ENCODE measurements around the gene MYBPHL. TPM values are rescaled to one million over a fixed set of nuclear protein-coding genes. Genes with fewer than 3 reads are reported as not detected.
A peak's percentile ranks its signal among the peaks of the same experiment; 100 is the strongest.

Gene MYBPHL
- total and polyA plus RNA-seq, 2 of the 13 experiments (the other 11 are each of a cell fraction or from before 2014, with no cell fraction given), result 3.7 to 3.8 TPM

GRCh38 chr1:109277434-109278204 is 29.2 kb downstream of the MYBPHL start (continued):
- TF ChIP-seq FOXJ3 (CRISPR knock-in tag; IDR thresholded peaks at IDR 0.05; ENCODE audit: borderline replicate concordance) (0 out of 2 replicates have a peak, but pooled peaks have one; percentile 25), ZBTB44 (CRISPR knock-in tag; IDR thresholded peaks at IDR 0.05) (no peak), IRF2 (CRISPR knock-in tag; IDR thresholded peaks at IDR 0.05) (peak; percentile 80; the same call in 1 of the 2 replicates), HIC2 (CRISPR knock-in tag; IDR thresholded peaks at IDR 0.05; ENCODE audit: low read depth) (peak; percentile 59; the same call in 1 of the 2 replicates), HIVEP1 (CRISPR knock-in tag; IDR thresholded peaks at IDR 0.05) (0 out of 2 replicates have a peak, but pooled peaks have one; percentile 52), MAZ (IDR thresholded peaks at IDR 0.05; ENCODE audit: borderline replicate concordance, low read depth, low read length) (no peak), MAZ (CRISPR knock-in tag; IDR thresholded peaks at IDR 0.05; ENCODE audit: low read depth) (peak; percentile 51; the same call in 1 of the 2 replicates), TFDP2 (CRISPR knock-in tag; IDR thresholded peaks at IDR 0.05) (0 out of 2 replicates have a peak, but pooled peaks have one; percentile 40), ZNF207 (IDR thresholded peaks at IDR 0.05; ENCODE audit: borderline replicate concordance) (no peak), XRCC5 (optimal IDR thresholded peaks at IDR 0.05; ENCODE audit: low read length) (peak; percentile 70), ZNF317 (CRISPR knock-in tag; IDR thresholded peaks at IDR 0.05) (peak; percentile 41; the same call in 1 of the 2 replicates), ZNF230 (CRISPR knock-in tag; IDR thresholded peaks at IDR 0.05) (no peak), ZMAT5 (CRISPR knock-in tag; IDR thresholded peaks at IDR 0.05; ENCODE audit: borderline replicate concordance, low read depth) (no peak), HOXA3 (CRISPR knock-in tag; IDR thresholded peaks at IDR 0.05) (peak; percentile 77; the same call in 1 of the 2 replicates), ZNF644 (CRISPR knock-in tag; IDR thresholded peaks at IDR 0.05; ENCODE audit: low read depth) (peak; percentile 70; the same call in 1 of the 2 replicates)
- TF ChIP-seq, protein P1, sequence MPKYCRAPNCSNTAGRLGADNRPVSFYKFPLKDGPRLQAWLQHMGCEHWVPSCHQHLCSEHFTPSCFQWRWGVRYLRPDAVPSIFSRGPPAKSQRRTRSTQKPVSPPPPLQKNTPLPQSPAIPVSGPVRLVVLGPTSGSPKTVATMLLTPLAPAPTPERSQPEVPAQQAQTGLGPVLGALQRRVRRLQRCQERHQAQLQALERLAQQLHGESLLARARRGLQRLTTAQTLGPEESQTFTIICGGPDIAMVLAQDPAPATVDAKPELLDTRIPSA (CRISPR knock-in tag; IDR thresholded peaks at IDR 0.05; ENCODE audit: borderline replicate concordance), result no peak
- TF ChIP-seq, protein P2, sequence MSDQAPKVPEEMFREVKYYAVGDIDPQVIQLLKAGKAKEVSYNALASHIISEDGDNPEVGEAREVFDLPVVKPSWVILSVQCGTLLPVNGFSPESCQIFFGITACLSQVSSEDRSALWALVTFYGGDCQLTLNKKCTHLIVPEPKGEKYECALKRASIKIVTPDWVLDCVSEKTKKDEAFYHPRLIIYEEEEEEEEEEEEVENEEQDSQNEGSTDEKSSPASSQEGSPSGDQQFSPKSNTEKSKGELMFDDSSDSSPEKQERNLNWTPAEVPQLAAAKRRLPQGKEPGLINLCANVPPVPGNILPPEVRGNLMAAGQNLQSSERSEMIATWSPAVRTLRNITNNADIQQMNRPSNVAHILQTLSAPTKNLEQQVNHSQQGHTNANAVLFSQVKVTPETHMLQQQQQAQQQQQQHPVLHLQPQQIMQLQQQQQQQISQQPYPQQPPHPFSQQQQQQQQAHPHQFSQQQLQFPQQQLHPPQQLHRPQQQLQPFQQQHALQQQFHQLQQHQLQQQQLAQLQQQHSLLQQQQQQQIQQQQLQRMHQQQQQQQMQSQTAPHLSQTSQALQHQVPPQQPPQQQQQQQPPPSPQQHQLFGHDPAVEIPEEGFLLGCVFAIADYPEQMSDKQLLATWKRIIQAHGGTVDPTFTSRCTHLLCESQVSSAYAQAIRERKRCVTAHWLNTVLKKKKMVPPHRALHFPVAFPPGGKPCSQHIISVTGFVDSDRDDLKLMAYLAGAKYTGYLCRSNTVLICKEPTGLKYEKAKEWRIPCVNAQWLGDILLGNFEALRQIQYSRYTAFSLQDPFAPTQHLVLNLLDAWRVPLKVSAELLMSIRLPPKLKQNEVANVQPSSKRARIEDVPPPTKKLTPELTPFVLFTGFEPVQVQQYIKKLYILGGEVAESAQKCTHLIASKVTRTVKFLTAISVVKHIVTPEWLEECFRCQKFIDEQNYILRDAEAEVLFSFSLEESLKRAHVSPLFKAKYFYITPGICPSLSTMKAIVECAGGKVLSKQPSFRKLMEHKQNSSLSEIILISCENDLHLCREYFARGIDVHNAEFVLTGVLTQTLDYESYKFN (CRISPR knock-in tag; conservative IDR thresholded peaks at IDR 0.05), result peak; percentile 53
- TF ChIP-seq, protein P3, sequence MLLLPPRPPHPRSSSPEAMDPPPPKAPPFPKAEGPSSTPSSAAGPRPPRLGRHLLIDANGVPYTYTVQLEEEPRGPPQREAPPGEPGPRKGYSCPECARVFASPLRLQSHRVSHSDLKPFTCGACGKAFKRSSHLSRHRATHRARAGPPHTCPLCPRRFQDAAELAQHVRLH (CRISPR knock-in tag; IDR thresholded peaks at IDR 0.05; ENCODE audit: borderline replicate concordance, low read depth), result peak; percentile 84; the same call in 1 of the 2 replicates
